DOHH2 (cell line): ENCODE measurements around the gene PHF11.

Source experiments
- CTCF ChIP-seq: fragments of 200-600 bp; sonication (generic); IDR thresholded peaks from one replicate; pipeline ENCODE4 v1.5.1; 2014; ENCODE audit warnings: antibody characterized with exemption, mild to moderate bottlenecking, low read depth, low read length; ENCODE audit not compliant: poor library complexity, severe bottlenecking
- EZH2phosphoT487 ChIP-seq: fragments of 200-600 bp; sonication (generic); IDR thresholded peaks from 2 replicates; pipeline ENCODE4 v1.6.1; 2017; ENCODE audit warnings: borderline replicate concordance, mild to moderate bottlenecking, antibody characterized with exemption, low read length, moderate library complexity, mixed read lengths

GRCh38 chr13:49528161-49528560, 32.4 kb downstream of the PHF11 start:
- TF ChIP-seq CTCF (no peak), EZH2phosphoT487 (no peak)
